ENCODE results near the gene SH3BGRL2. TPM values are rescaled to one million over a fixed set of nuclear protein-coding genes. Genes with fewer than 3 reads are reported as not detected.
"Not testable (repeated sequence)": the region's sequence is repeated elsewhere in the genome, so short reads cannot be mapped to it uniquely, and the experiment has no call there.

SH3BGRL2 gene
- total RNA-seq, 1 donor from 2014 or later, result 35.9 TPM

GRCh38 chr6:79713701-79714322 is 82.7 kb downstream of the SH3BGRL2 start:
- intact Hi-C loops (cut with DNase I), result no loop called here
- DNase-seq (ENCODE audit: low spot score) (peak; percentile 67), ATAC-seq (peak; percentile 78)

DNA sequence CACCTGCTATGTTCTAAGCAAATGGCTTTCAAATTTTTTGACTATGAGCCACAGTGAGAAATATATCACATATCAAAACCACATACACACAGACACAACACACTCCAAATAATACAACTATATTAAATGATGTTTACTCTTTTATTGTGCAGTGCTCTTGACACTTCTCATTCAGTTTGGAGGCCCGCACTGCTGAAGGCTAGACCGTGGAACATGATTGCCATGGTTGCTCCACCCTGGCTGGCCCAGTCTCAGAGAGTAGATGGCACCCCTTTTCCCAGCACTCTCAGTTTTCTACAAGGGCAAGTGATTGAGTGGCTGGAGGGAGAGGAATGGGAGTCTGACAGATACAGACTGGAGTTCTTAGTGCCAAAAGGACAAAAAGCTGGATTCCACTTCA is 86.9 kb downstream of the SH3BGRL2 start:
- intact Hi-C loops (cut with DNase I), result no loop called here
- no peak for ATAC-seq
- no peak for DNase-seq (ENCODE audit: low spot score)

DNA sequence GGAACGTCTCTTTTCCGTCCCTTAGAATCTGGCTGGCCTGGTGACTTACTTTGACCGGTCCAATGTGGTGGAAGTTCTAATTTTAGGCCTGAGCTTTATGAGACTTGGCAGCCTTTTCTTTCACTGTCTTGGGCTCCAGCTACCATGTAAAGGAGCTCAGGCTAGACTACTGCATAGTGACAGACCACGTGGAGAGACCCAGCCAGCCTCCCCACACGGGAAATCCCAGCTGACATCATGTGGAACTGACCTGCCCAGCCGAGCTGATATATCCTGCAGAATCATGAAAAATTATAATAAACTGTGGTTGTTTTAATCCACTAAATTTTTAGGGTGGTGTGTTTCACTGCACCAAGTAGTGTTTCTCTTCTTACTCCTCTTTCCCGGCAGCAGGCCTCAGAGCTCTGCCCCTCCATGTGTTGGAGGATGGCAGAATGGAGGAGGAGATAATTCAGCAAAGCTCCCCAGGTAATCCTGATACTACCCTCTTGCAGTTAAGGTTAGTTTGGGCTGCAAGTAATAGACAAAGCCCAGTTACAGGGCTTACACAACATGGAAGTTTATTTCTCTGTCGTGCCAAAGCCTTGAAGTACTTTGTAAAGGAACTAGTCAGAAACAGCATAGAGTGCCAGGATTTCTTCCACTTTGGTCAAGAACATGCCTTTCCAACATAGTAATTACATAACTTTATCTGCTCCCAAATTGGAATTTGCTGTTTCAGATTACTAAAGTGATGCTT is 87.5 kb downstream of the SH3BGRL2 start:
- intact Hi-C loops (cut with DNase I), result no loop called here

GRCh38 chr6:79719248-79719960 is 88.3 kb downstream of the SH3BGRL2 start:
- no peak for DNase-seq (ENCODE audit: low spot score)
- ATAC-seq, result no peak
- intact Hi-C loops (cut with DNase I), result no loop called here

More for the DNA sequence above, 87.5 kb downstream of the SH3BGRL2 start:
- DNase-seq (ENCODE audit: low spot score) (no peak), ATAC-seq (peak; percentile 26)

DNA sequence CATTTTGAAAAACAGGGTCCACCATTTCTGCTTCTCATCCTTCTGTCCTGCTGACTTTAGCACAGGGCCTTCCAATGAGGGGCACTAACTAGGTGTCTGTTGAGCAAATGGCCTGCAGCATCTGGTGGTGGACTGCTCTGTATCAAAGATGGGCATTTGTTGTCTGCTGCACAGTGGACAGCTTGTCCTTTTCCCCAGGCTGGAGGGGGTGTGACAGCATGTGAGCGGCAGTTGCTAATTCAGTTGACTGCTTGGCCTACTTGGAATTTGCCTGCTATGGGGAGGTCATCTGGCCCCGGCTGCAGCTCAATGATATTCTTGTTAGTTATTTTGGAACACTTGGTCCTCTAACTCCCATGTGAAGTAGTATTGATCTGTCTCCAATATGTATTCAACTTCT is 93.7 kb downstream of the SH3BGRL2 start:
- intact Hi-C loops (cut with DNase I), result no loop called here
- DNase-seq (ENCODE audit: low spot score) (no peak), ATAC-seq (no peak)

DNA sequence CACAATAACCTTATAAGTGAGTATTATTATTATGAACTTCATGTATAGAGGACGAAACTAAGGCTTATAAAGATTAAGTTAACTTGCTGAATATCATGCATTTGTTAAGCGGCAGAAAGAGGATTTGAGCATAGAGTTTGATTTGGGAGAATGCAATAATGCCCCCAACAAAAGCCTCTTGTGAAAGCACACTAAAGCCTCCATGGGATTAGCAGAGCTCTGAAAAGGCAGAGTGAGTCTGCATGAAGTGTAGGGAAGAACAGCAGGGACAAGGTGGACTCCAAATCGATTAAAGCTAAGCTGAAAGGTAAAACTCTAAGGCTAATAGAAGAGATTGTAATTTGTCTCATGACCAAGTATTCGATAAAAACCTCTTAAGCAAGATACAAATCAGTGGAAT is 100.3 kb downstream of the SH3BGRL2 start:
- DNase-seq (ENCODE audit: low spot score) (no peak), ATAC-seq (no peak)
- intact Hi-C loops (cut with DNase I), result no loop called here

- ATAC-seq (no peak), DNase-seq (ENCODE audit: low spot score) (no peak)
- intact Hi-C loops (cut with DNase I), result no loop called here
Observed at GRCh38 chr6:79733388-79733787, 102.3 kb downstream of the SH3BGRL2 start.

DNA sequence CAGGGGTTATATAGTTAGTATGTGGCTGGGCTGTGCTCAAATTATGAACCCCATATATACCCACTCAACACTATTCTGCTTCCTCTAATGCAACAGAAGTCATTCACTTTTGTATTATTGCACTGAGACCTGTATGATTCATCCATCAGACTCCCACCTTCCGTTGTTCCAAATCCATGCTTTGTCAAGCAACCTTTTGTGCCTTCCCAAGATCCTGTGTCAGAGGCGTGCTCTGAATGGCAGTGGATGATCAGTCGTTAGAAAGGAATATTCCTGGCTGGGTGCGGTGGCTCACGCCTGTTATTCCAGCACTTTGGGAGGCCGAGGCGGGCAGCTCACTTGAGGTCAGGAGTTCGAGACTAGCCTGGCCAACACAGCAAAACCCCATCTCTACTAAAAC is 103.2 kb downstream of the SH3BGRL2 start:
- DNase-seq (ENCODE audit: low spot score), result no peak
- no peak for ATAC-seq
- intact Hi-C loops (cut with DNase I), result no loop called here

DNA sequence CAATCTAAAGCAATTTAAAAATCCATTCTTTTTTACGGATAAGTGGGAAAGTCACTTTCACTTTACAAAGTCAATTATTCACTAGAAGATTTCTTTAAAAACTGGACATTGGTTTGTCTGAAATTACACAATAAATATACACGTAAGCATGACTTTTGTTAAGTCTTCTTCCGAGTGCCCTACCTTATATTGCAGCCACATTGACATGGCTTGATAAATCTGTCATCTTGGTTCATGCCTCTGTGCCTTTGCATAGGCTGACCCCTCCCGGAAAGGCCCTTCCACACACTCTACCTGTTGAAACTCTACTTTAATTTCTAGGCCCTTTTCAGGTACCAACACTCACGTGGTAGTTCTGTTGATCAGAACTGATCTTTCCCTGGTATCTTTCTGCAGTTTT is 104.1 kb downstream of the SH3BGRL2 start:
- ATAC-seq, result no peak
- intact Hi-C loops (cut with DNase I), result no loop called here
- no peak for DNase-seq (ENCODE audit: low spot score)

DNA sequence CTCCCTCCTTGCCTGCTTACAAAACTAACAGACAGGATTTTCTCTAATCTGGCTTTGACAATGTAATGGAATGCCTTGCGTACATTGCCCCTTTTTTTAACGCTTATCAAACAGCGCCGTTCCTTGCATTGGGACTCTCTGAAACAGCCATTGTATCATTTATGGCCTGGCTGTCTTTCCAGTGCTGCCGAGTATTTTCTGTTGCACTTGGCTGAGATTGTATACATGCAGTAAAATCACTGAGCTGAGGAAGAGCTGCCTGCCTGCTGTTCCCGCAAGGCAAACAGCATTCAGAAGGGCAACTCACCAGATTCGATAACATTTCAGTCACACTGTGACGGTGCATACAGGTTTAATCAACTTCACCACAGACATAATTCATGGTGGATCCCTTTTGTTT is 106.0 kb downstream of the SH3BGRL2 start:
- intact Hi-C loops (cut with DNase I), result no loop called here
- peak; percentile 34 for ATAC-seq

DNA sequence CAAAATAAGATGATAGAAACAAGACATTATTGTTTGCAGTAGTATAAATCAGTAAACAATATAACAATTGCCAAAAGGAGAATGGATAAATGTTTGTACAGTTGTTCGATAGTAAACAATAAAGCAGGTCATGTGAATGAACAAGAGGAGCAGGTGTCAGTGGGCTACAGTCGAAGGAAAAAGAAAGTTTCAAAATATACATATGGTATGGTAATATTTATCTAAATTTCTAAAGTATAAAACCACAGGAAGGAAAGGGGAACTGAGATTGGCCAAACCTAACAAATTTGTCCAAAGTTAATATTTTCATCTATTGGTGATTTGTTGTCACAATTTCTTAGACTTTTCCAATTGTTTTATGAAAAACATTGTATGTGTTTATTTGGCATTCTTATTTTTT is 110.9 kb downstream of the SH3BGRL2 start:
- DNase-seq (ENCODE audit: low spot score) (no peak), ATAC-seq (no peak)
- intact Hi-C loops (cut with DNase I), result no loop called here

More for the DNA sequence above, 106.0 kb downstream of the SH3BGRL2 start:
- DNase-seq (ENCODE audit: low spot score), result no peak

GRCh38 chr6:79745282-79745681 is 114.2 kb downstream of the SH3BGRL2 start:
- ATAC-seq; intact Hi-C loops (cut with DNase I); DNase-seq (ENCODE audit: low spot score): not testable (repeated sequence)

- intact Hi-C loops (cut with DNase I); DNase-seq (ENCODE audit: low spot score); ATAC-seq: not testable (repeated sequence)
Observed at GRCh38 chr6:79746325-79746724, 115.2 kb downstream of the SH3BGRL2 start.

GRCh38 chr6:79750806-79751205 is 119.7 kb downstream of the SH3BGRL2 start:
- DNase-seq (ENCODE audit: low spot score) (no peak), ATAC-seq (no peak)
- intact Hi-C loops (cut with DNase I), result no loop called here

Other genes starting within 250 kb of the SH3BGRL2 start
- 11.0 TPM for gene LCA5, start 93.9 kb upstream of the SH3BGRL2 start, total RNA-seq